ENCODE measurements around the gene ODC1.

The ODC1 gene

DNA sequence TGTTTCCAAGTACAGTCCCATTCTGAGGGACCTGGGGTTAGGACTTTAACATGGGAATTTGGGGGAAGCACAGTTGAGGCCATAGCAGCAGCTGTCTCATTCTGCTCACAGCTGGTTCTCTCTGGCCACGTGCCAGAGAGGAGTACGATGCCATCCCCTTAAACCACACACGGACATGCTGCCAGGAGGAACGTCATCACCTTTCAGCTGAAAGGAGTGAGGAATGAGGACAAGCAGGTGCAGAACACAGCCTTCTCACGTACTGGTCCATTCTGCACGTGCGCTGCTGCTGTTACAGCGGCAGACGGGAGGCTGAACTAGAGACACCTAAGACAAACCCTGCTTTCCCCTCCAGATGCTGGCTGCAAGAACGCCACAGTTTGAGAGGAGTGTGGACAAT lies 33.5 kb downstream of the ODC1 start:
- no peak for DNase-seq (ENCODE audit: low spot score)

DNA sequence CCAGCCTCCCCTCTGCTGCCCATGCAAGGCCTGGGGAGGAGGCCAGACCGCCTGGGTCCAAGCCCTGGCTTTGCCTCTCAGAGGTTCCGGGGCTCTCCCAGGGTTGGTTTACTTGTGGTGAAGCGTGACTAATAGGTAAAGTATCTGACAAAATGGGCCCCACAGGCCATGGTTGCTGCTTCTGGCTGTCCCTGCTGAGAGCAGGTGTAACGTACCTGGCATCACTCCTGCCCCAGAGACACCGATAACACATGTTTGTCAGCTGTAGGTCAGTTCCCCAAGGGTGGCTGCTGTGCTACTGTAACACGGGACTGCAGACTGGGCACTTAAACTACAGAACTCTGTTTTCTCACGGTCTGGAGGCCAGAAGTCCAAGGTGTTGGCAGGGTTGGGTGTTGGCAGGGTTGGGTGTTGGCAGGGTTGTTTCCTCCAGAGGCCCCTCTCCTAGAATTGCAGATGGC lies 34.1 kb downstream of the ODC1 start:
- no peak for DNase-seq (ENCODE audit: low spot score)

GRCh38 chr2:10413503-10413902 lies 34.6 kb downstream of the ODC1 start:
- DNase-seq (ENCODE audit: low spot score), result no peak

DNA sequence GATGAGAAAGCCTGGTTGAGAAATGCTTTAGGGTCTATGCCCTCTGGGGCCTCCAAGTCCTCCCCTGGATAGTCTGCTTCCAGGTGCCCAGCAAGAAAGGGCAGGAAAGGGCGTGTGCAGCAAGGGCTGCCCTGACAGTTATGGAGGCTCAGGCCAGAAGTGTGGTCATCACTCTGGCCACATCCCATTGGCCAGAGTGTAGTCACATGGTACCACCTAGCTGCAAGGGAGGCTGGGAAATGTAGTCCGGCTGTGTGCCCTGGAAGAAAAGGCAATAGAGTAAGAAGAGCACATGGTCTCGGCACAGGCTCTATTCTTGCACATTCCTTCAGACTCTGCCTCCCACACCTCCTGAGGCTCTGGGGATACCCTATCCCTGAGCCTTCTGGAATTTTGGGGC lies 35.7 kb downstream of the ODC1 start:
- no peak for DNase-seq (ENCODE audit: low spot score)

GRCh38 chr2:10411557-10411956 lies 36.6 kb downstream of the ODC1 start:
- no peak for DNase-seq (ENCODE audit: low spot score)

DNA sequence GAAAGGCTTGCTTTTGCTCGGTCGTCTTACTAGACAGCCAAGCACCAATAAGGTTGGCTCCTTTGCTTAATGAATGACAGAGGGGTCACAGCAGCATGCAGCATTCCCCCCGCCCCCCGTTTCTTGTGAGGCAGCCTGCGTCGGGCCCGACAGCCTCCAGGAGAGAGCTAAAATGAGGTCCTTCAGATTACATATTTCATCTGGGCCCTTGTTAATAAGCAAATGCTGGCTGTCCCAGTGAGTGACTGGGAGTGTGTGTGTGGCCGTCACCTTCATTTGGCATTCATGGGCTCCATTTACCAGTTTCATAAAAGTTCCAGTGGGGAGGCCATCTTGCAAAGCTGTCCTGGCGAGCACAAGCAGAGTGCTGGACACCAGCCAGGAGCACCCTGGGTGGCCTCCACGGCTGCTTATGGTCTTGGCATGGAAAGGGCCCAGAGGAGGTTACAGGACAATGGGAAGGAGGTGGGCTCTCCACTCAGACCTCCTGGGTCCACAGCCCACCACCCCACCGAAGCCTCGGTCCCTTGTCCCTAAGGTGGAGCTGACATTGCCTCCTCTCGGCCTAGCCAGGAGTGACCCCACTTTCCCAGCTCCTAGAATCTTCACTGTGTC lies 37.2 kb downstream of the ODC1 start:
- no peak for DNase-seq (ENCODE audit: low spot score)

DNA sequence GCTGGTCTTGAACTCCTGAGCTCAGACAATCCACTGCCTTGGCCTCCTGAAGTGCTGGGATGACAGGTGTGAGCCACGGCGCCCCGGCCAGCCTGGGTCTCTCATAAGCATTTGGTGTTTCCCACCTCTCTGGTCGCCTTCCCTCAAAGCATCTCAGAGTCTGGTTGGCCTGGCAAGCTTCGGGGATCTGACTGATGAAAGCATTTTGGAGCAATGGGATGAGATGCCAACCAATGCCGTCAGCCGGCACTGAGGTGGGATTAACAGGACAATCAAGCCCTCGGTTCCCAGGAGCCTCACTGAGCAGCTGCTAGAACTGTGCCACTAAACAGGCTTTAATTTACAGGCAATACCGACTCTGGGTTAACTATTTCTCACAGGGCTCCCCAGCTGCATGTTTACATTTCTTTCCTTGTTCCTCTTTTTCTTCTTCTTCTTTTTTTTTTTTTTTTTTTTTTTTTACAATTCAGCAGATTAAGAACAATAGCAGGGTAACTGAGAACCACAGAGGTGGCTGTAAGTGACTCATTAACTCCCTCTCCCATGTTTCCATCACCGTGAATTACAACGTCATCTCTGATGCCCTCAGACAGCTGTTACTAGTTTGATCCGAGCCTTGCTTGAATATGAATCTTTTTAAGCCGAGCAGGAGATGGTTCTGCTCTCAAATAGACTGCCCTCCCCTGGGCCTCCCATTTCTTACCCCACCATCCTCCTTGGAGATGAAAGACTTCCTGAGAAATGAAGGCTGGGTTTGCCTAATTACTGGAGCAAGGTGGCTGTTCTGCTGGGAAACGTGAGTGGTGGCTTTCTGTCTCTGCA lies 37.9 kb downstream of the ODC1 start:
- no peak for DNase-seq (ENCODE audit: low spot score)

GRCh38 chr2:10408649-10409579 lies 39.2 kb downstream of the ODC1 start:
- peak; percentile 92 for DNase-seq (ENCODE audit: low spot score)

GRCh38 chr2:10407841-10408648 lies 40.1 kb downstream of the ODC1 start:
- DNase-seq (ENCODE audit: low spot score), result peak; percentile 77

GRCh38 chr2:10407432-10407831 lies 40.7 kb downstream of the ODC1 start:
- no peak for DNase-seq (ENCODE audit: low spot score)

DNA sequence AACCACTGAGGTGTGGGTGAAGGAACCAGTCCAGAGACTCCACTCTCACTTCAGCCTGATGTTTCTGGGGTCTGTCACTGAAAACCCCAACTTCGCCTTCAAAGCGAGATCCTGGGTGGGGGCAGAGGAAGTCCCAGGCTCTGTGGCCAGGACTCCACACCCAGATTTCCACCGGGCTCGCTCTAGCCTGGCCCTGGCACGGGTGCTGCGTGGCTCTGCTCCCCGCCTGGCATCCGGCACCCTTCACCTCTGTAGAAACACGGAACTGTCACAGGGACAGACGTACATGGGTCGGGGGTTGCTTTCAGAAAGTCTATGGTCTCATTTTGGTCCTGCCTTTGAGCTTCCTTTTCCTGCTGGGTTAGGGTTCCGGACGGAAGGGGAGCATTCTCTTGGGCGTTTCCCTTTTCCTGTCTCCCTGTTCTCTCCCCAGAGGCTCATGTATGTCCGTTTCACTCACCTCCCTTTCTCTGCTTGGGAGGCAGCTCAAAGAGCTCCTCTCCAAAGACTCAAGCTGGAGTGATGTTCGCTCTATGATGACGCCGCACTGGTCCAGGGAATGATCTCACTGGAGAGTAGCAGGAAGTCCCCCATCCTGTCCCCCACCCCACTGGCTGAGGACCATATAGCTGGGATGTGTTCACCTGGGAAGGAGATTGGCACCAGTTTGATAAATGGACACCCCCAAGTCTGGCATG lies 41.5 kb downstream of the ODC1 start:
- no peak for DNase-seq (ENCODE audit: low spot score)

DNA sequence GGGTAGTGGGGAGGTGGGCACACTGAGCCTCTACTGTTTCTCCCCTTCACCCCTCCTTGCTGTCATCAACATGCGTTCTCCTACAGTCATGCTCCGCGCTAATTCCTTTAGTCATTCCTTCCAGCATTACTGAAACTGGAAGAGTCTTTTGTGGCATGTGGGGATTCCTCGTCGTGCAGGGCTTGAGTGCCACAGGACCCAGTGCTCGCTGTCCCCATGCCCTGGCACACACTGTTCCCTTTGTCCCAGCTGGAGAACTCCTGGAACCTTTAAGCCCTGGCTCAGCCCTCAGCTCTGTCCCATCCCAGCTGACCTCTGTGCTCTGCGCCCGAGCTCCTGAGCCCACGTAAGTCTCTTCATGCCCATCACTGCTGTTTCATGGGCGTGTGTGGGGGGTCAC lies 42.1 kb downstream of the ODC1 start:
- DNase-seq (ENCODE audit: low spot score), result no peak

DNA sequence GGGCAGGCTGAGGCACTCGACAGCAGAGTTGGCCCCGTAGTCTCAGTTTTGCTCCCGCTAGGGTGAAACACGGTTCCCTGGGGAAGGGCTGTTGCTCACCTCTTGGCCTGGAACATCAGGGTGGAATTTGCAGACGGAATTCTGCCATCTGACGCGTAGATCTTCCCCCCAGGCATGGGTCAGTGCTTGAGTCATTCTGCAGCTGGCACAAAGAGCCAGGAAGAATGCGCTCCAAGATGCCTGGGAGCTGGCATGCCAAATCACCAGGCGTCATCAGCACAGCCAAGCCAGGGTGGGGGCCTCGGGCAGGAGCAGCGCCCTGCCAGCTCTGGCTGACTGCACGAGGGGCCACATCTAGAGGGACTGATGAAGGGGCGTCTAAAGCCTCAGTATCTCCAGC lies 42.7 kb downstream of the ODC1 start:
- DNase-seq (ENCODE audit: low spot score), result peak; percentile 31

DNA sequence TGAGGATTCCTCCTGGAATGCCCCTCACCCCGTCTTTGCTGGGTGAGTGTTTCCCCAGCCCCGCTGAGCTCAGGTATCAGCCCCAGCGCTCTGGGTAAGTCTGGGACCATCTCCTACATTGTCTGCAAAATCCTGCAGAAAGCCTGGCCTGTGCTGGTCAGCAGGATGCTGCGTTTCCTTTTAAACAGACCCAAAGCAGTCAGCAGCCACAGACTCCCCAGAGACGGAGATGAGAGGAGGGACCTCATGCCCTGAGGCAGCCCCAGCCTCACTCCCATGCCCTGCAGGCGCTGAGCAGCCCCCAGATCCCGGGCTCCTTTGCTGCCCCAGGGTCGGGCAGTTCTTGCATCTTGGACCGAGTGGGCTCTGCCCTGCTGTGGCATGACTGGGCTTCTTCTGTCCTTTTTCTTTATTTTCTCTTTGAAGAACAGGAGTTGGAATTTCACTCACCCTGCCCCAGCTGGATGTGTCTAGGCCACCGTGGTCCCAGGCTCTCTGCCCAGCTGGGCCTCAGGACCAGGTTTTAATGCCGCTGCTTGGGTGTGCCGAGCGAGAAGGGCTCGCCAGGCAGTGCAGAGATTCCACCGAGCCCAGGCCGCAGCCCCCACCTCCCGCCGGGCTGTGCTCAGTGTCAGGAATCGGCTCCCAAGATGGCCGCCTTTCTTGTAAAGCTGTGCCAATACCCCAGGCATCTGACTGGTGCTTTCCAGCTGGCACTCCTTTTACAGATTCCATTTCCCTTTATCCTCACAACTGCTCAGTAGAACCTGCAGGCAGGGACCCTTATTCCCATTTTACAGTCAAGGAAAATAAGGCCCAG lies 43.6 kb downstream of the ODC1 start:
- DNase-seq (ENCODE audit: low spot score), result no peak

DNA sequence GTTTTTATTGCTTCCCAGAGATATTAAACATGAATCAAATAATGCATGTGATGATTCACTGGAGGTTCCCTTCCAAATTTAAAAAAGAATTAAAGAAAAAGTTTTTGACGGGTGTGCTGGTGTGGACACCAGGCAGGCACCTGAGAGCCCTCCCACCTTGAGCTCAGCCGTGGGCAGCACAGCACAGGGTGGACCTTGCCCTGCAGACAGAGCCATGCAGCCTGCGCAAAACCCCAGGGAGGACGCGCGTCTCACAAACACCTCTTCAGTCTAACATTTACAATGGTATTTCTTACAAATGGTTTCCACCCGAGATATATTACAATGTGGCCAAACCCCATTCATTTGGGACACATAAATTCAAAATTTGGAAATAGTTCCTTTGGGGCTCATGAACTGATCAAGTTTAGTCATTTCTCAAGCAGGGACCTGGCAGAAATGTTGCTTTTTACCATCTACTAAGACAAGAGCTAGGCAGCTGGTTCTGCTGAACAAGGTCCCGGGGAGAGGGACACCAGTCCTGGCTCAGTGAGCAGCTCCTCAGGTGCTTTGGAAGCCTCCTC lies 45.4 kb downstream of the ODC1 start:
- DNase-seq (ENCODE audit: low spot score), result no peak

- DNase-seq (ENCODE audit: low spot score), result no peak
Measured at GRCh38 chr2:10402062-10402585, 46.0 kb downstream of the ODC1 start.

- peak; percentile 85 for DNase-seq (ENCODE audit: low spot score)
Measured at GRCh38 chr2:10400978-10401951, 46.9 kb downstream of the ODC1 start.

DNA sequence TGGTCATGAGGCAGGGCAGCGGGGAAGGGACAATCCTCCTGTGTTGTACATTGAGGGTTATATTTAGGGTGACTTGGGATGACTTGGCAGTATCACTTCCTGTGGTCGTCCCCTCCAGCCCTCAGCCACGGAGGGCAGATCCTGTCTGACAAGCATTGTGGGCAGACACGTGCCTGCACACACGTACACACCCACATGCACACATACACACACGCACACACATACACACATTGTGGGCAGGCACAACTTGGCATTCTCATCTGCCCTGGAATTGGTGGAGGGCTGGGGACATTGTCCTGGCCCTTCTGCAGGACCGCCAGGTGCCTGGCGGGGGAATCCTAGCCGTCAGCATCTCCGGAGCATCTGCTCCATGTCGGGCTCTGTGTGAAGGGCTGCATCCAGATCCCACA lies 47.6 kb downstream of the ODC1 start:
- no peak for DNase-seq (ENCODE audit: low spot score)

Measured in HuH-7.5 (cell line).